ENCODE data around the gene MYL3. TPM values are rescaled to one million over a fixed set of nuclear protein-coding genes. Genes with fewer than 3 reads are reported as not detected.

Gene MYL3
- total RNA-seq, 4 donors from 2014 or later = 0.82 to 16.1 (median 1.4) TPM; not detected in 1

DNA sequence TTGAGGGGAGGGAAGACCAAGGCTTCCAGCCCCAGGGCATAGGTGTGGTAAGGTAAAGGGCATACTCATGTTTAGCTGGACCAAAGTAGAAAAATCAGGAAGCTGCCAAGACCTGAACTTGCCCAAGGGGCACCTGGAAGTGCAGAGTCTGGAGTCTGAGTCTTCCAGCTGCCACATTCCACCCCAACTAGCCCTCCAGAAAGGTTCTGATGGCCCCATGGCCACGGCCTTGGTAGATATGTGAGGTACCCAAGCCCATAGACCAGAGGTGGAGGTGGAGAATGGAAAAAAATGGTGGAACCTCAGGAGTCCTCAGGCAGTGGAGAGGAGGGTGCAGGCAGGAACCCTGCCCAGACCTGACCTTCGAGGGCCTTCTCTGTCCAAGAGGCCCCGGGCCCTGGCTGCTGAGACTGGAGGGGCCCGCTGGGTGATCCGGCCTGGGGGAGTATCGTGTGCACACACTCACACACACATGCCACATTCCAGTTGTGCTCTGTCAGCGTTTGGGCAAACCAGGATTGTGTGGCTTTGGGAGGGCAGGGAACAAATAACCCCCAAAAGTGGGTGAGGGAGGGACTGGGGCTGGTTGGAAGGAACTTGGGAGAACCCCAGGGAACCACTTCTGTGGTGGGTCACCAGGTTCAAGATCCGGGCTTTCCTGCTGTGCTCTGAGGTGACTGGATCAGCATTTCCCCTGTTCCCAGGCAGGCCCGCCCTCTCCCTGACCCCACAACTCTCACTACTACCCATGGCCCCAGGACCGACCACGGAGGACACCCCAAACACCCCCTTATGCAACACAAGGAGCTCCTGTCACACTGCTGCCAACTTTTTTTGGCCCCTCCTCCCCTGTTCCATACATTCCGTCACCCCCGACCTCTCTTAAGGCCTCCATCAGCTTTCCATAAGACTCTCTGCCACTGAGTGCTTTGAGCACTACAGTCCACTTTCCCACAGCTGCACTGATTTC, 11.6 kb downstream of the MYL3 start:
- no peaks in the 10 kb centered on the region for H3K36me3 ChIP-seq
- no peak overlapping the region for H3K4me3 ChIP-seq
- H3K27me3 ChIP-seq = no peaks in the 10 kb centered on the region
- no peaks in the 10 kb centered on the region for H3K9me3 ChIP-seq
- WGBS, 2 donors (ENCODE audit: low coverage in 1 of 2) = 67 to 94% methylated on average over 3 to 13 of the region's 13 CpGs
- peaks cover 0 to 2% (median 1%) of the 10 kb centered on the region in 4 donors for H3K4me1 ChIP-seq
- intact Hi-C loops (cut with DNase I; ENCODE audit: low total_unique reads) = no loop called here
- H3K27ac ChIP-seq = no peak overlapping the region
- DNase-seq = no peak
- TF ChIP-seq POLR2AphosphoS5 (IDR thresholded peaks at IDR 0.05) (no peak), POLR2A (IDR thresholded peaks at IDR 0.05) (no peak), EP300 (IDR thresholded peaks at IDR 0.05; ENCODE audit: low read depth) (no peak)
- TF ChIP-seq, protein P1, sequence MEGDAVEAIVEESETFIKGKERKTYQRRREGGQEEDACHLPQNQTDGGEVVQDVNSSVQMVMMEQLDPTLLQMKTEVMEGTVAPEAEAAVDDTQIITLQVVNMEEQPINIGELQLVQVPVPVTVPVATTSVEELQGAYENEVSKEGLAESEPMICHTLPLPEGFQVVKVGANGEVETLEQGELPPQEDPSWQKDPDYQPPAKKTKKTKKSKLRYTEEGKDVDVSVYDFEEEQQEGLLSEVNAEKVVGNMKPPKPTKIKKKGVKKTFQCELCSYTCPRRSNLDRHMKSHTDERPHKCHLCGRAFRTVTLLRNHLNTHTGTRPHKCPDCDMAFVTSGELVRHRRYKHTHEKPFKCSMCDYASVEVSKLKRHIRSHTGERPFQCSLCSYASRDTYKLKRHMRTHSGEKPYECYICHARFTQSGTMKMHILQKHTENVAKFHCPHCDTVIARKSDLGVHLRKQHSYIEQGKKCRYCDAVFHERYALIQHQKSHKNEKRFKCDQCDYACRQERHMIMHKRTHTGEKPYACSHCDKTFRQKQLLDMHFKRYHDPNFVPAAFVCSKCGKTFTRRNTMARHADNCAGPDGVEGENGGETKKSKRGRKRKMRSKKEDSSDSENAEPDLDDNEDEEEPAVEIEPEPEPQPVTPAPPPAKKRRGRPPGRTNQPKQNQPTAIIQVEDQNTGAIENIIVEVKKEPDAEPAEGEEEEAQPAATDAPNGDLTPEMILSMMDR (IDR thresholded peaks at IDR 0.05) = no peak
- in situ Hi-C loops (cut with MboI; ENCODE audit: low pct_ligation_motif_present in 1 of 4, low pct_unique_long_range_greater_than_20kb in 1 of 4, low sequenced_read_pairs in 3 of 4) = loop anchor here in 3 of 4 donors (25.0 kb wide), 3 partner anchors 139 to 511 kb away; partner anchors contain the start of genes PRSS50 (in 1 of the 3) and TMIE (in 1 of the 3)

DNA sequence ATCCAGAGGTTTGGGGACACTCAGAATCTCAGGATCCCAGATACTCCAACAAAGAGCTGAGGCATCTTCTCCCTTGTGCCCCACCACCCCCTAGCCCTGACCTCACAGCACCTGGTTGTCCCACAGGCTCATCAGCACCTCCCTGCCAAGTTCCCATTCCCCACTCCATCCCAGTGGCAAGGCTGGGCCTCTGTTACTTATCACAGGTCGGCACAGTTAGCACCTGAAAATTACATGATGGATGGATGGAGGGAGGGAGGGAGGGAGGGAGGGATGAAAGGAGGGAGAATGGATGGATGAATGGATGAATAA, 12.8 kb downstream of the MYL3 start:
- in situ Hi-C loops (cut with MboI; ENCODE audit: low pct_ligation_motif_present in 1 of 4, low pct_unique_long_range_greater_than_20kb in 1 of 4, low sequenced_read_pairs in 3 of 4) = loop anchor here in 3 of 4 donors (25.0 kb wide), 3 partner anchors 138 to 512 kb away; partner anchors contain the start of genes PRSS50 (in 1 of the 3) and TMIE (in 1 of the 3)
- H3K4me3 ChIP-seq = no peak overlapping the region
- intact Hi-C loops (cut with DNase I; ENCODE audit: low total_unique reads) = no loop called here
- peaks cover 7 to 13% (median 9%) of the 10 kb centered on the region in 4 donors for H3K4me1 ChIP-seq
- TF ChIP-seq, protein P1 (IDR thresholded peaks at IDR 0.05) = no peak
- TF ChIP-seq EP300 (IDR thresholded peaks at IDR 0.05; ENCODE audit: low read depth) (no peak), POLR2AphosphoS5 (IDR thresholded peaks at IDR 0.05) (no peak), POLR2A (IDR thresholded peaks at IDR 0.05) (no peak)
- no peak overlapping the region for H3K27ac ChIP-seq
- WGBS, 2 donors (ENCODE audit: low coverage in 1 of 2) = 82% methylated on average over 1 of the region's 1 CpG; no CpG with 5 or more reads in 1 of the 2 donors
- no peaks in the 10 kb centered on the region for H3K9me3 ChIP-seq
- no peaks in the 10 kb centered on the region for H3K27me3 ChIP-seq
- no peak for DNase-seq
- no peaks in the 10 kb centered on the region for H3K36me3 ChIP-seq

DNA sequence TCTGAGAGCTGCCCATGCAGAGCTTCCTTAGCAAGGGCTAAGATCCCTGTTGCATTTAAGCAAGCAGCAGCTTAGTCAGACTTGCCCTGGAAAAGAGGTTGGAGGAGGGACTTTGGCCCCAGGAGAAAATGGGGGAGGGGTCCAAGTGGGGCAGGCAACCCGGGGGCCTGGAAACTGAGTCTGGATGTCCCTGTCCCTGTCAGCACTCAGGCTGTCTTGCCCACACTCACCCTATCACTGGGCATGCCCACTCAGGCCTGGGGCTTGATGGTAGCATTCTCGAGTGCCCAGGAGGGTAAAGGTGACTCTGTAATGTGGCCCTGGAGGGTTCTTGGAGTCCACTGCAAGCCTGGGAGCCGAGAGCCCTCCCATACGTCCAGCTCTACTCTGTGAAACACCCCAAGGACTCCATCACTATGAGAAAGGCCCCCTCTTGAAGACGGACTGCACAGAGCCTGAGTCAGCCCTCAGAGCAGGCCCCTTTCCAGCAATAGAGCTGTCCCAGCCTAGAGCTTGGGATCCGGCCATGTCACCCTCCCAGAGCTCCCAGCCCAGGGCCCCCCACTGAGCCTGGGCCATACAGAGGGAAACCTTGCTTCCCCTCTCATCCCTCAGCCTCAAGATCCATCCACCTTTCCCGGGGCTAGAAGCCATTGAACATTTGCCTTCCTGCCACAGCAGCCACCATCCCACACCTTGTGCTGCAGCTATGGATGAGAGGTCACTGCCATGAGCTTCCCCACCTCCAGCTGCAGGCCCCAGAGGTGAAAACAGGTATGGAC, 13.4 kb downstream of the MYL3 start:
- WGBS, 2 donors (ENCODE audit: low coverage in 1 of 2) = 72% methylated on average over 7 of the region's 7 CpGs; no CpG with 5 or more reads in 1 of the 2 donors

More for the DNA sequence above, 13.4 kb downstream of the MYL3 start:
- Histone ChIP-seq H3K9me3 (no peaks in the 10 kb centered on the region), H3K4me1 (peaks cover 7 to 16% (median 13%) of the 10 kb centered on the region in 4 donors), H3K36me3 (no peaks in the 10 kb centered on the region), H3K27me3 (no peaks in the 10 kb centered on the region), H3K27ac (no peak overlapping the region), H3K4me3 (no peak overlapping the region)
- intact Hi-C loops (cut with DNase I; ENCODE audit: low total_unique reads) = no loop called here
- in situ Hi-C loops (cut with MboI; ENCODE audit: low pct_ligation_motif_present in 1 of 4, low pct_unique_long_range_greater_than_20kb in 1 of 4, low sequenced_read_pairs in 3 of 4) = loop anchor here in 3 of 4 donors (25.0 kb wide), 3 partner anchors 138 to 512 kb away; partner anchors contain the start of genes PRSS50 (in 1 of the 3) and TMIE (in 1 of the 3)
- DNase-seq = no peak
- TF ChIP-seq POLR2A (IDR thresholded peaks at IDR 0.05) = no peak
- TF ChIP-seq, protein P1 (IDR thresholded peaks at IDR 0.05) = no peak
- TF ChIP-seq POLR2AphosphoS5 (IDR thresholded peaks at IDR 0.05) = no peak
- no peak for TF ChIP-seq EP300 (IDR thresholded peaks at IDR 0.05; ENCODE audit: low read depth)
